PC-3 (cell line): ENCODE data around the gene TTC28.

Source experiments
- CTCF ChIP-seq: fragments of 300-600 bp; sonication (generic); conservative IDR thresholded peaks from 2 replicates; pipeline ENCODE4 v1.5.1; 2017; ENCODE audit warnings: antibody characterized with exemption, low read depth, mild to moderate bottlenecking, low read length
- EZH2 ChIP-seq: fragments of 300-600 bp; sonication (generic); IDR thresholded peaks from one replicate; pipeline ENCODE4 v1.6.1; 2017; ENCODE audit warnings: antibody characterized with exemption, mild to moderate bottlenecking, low read length; ENCODE audit not compliant: unreplicated experiment

- TF ChIP-seq CTCF (no peak), EZH2 (no peak)
These were observed 138.5 kb downstream of the TTC28 start for GRCh38 chr22:28541137-28541536.
